GM12878 (cell line): ENCODE results near the gene CCBE1. TPM values are rescaled to one million over a fixed set of nuclear protein-coding genes. Genes with fewer than 3 reads are reported as not detected.

Experiments
- GABPA ChIP-seq: IDR thresholded peaks from 2 replicates; pipeline ENCODE4 v1.6.1; 2014; ENCODE audit warnings: antibody characterized with exemption, low read depth, mild to moderate bottlenecking, inconsistent platforms
- GATAD2B ChIP-seq: fragments of 450-650 bp; conservative IDR thresholded peaks from 2 replicates; pipeline ENCODE4 v1.6.1; 2017; ENCODE audit warnings: low read depth, mild to moderate bottlenecking, moderate library complexity
- MXI1 ChIP-seq: fragments of 150-350 bp; IDR thresholded peaks from 2 replicates; pipeline ENCODE4 v1.6.1; 2011; ENCODE audit warnings: low read depth, mild to moderate bottlenecking, inconsistent platforms, low read length, improper control_type of control experiment
- SREBF2 ChIP-seq: IDR thresholded peaks from 2 replicates; pipeline ENCODE4 v1.6.1; 2012; ENCODE audit warnings: mild to moderate bottlenecking, low read length
- SRF ChIP-seq, 2 experiments: IDR thresholded peaks; 2 replicates each; pipeline ENCODE4 v1.6.1; 2011; ENCODE audit warnings: low read depth in 2 of 2, low read length in 2 of 2, mild to moderate bottlenecking in 1 of 2, moderate library complexity in 1 of 2
- TAF1 ChIP-seq: IDR thresholded peaks from 2 replicates; pipeline ENCODE4 v1.6.1; 2011; ENCODE audit warnings: mild to moderate bottlenecking, low read depth, low read length, borderline replicate concordance
- YBX1 ChIP-seq: fragments of 450-650 bp; IDR thresholded peaks from 2 replicates; pipeline ENCODE4 v1.6.1; 2016; ENCODE audit warnings: antibody characterized with exemption
- ZZZ3 ChIP-seq: IDR thresholded peaks from 2 replicates; pipeline ENCODE4 v1.6.1; 2011; ENCODE audit warnings: low read depth; ENCODE audit not compliant: control insufficient read depth, insufficient read length
- polyA plus RNA-seq, 11 experiments: library from polyadenylated mRNA; depleted of rRNA in 4 of 11; unstranded in 6 of 11; stranded (reverse) in 5 of 11; fragments of >200 nt; fragmentation: Nextera tagmentation in 4 of 11; fragmentation: Illumina TruSeq in 1 of 11; extraction: Ambion mirVana in 4 of 11; extraction: Trizol in 1 of 11; gene quantifications; 1 replicate in 1 of 11; 2 replicates in 10 of 11; pipeline versions ENCODE4 v1.2.1 to v1.2.3, GENCODE V29; 2011 to 2016; ENCODE audit warnings: inconsistent platforms in 2 of 11, missing spikeins in 2 of 11, low read depth in 1 of 11
- total RNA-seq, 4 experiments: library from RNA; depleted of rRNA in 3 of 4; stranded (reverse); fragments of >200 nt in 3 of 4; fragmentation: Illumina TruSeq in 1 of 4; extraction: Trizol in 1 of 4; gene quantifications; 2 replicates each; pipeline versions ENCODE4 v1.2.1 to v1.2.3, GENCODE V29; 2013 to 2021
- TF ChIP-seq, protein P1 (sequence below): fragments of 450-650 bp; formaldehyde crosslinking; IDR thresholded peaks from 2 replicates; pipeline ENCODE4 v1.5.0; 2022; ENCODE audit warnings: mild to moderate bottlenecking, missing genetic modification characterization
- TF ChIP-seq, protein P2 (sequence below): fragments of 450-650 bp; IDR thresholded peaks from 2 replicates; pipeline ENCODE4 v1.6.1; 2016; ENCODE audit warnings: mild to moderate bottlenecking, moderate library complexity, borderline replicate concordance

Gene CCBE1
- total and polyA plus RNA-seq, 10 of the 15 experiments (the other 5 are each of a cell fraction or from before 2014, with no cell fraction given), result 0.03 to 0.49 (median 0.04) TPM; not detected in 7

GRCh38 chr18:59553273-59553870 is 143.9 kb downstream of the CCBE1 start (continued):
- no peak for TF ChIP-seq TAF1
- TF ChIP-seq YBX1, result no peak
- no peak for TF ChIP-seq ZZZ3
- no peak for TF ChIP-seq MXI1
- TF ChIP-seq GATAD2B, result no peak
- TF ChIP-seq, protein P1, sequence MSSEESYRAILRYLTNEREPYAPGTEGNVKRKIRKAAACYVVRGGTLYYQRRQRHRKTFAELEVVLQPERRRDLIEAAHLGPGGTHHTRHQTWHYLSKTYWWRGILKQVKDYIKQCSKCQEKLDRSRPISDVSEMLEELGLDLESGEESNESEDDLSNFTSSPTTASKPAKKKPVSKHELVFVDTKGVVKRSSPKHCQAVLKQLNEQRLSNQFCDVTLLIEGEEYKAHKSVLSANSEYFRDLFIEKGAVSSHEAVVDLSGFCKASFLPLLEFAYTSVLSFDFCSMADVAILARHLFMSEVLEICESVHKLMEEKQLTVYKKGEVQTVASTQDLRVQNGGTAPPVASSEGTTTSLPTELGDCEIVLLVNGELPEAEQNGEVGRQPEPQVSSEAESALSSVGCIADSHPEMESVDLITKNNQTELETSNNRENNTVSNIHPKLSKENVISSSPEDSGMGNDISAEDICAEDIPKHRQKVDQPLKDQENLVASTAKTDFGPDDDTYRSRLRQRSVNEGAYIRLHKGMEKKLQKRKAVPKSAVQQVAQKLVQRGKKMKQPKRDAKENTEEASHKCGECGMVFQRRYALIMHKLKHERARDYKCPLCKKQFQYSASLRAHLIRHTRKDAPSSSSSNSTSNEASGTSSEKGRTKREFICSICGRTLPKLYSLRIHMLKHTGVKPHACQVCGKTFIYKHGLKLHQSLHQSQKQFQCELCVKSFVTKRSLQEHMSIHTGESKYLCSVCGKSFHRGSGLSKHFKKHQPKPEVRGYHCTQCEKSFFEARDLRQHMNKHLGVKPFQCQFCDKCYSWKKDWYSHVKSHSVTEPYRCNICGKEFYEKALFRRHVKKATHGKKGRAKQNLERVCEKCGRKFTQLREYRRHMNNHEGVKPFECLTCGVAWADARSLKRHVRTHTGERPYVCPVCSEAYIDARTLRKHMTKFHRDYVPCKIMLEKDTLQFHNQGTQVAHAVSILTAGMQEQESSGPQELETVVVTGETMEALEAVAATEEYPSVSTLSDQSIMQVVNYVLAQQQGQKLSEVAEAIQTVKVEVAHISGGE, result no peak
- TF ChIP-seq, protein P2, sequence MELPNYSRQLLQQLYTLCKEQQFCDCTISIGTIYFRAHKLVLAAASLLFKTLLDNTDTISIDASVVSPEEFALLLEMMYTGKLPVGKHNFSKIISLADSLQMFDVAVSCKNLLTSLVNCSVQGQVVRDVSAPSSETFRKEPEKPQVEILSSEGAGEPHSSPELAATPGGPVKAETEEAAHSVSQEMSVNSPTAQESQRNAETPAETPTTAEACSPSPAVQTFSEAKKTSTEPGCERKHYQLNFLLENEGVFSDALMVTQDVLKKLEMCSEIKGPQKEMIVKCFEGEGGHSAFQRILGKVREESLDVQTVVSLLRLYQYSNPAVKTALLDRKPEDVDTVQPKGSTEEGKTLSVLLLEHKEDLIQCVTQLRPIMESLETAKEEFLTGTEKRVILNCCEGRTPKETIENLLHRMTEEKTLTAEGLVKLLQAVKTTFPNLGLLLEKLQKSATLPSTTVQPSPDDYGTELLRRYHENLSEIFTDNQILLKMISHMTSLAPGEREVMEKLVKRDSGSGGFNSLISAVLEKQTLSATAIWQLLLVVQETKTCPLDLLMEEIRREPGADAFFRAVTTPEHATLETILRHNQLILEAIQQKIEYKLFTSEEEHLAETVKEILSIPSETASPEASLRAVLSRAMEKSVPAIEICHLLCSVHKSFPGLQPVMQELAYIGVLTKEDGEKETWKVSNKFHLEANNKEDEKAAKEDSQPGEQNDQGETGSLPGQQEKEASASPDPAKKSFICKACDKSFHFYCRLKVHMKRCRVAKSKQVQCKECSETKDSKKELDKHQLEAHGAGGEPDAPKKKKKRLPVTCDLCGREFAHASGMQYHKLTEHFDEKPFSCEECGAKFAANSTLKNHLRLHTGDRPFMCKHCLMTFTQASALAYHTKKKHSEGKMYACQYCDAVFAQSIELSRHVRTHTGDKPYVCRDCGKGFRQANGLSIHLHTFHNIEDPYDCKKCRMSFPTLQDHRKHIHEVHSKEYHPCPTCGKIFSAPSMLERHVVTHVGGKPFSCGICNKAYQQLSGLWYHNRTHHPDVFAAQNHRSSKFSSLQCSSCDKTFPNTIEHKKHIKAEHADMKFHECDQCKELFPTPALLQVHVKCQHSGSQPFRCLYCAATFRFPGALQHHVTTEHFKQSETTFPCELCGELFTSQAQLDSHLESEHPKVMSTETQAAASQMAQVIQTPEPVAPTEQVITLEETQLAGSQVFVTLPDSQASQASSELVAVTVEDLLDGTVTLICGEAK, result no peak
- TF ChIP-seq SRF (IDR thresholded peaks at IDR 0.05; ENCODE audit: low read depth in 2 of 2, low read length in 2 of 2), result no peak
- no peak for TF ChIP-seq SREBF2
- no peak for TF ChIP-seq GABPA
